Vagina (tissue), 2 donors: Measurements from ENCODE around the gene TMEM178B.

ENCODE experiments used
- POLR2A ChIP-seq, 2 donors: fragments of 450-650 bp; IDR thresholded peaks; one replicate each; pipeline ENCODE4 v1.6.1; 2017; ENCODE audit warnings: antibody characterized with exemption in 2 of 2, mild to moderate bottlenecking in 2 of 2, moderate library complexity in 2 of 2
- TF ChIP-seq, protein P1 (sequence below), 3 experiments: fragments of 450-650 bp in 2 of 3; fragments of 200-600 bp in 1 of 3; sonication (generic) in 1 of 3; IDR thresholded peaks; one replicate each; pipeline ENCODE4 v1.5.1; 2017 to 2019; ENCODE audit warnings: antibody characterized with exemption in 3 of 3, mild to moderate bottlenecking in 2 of 3, moderate library complexity in 2 of 3

DNA sequence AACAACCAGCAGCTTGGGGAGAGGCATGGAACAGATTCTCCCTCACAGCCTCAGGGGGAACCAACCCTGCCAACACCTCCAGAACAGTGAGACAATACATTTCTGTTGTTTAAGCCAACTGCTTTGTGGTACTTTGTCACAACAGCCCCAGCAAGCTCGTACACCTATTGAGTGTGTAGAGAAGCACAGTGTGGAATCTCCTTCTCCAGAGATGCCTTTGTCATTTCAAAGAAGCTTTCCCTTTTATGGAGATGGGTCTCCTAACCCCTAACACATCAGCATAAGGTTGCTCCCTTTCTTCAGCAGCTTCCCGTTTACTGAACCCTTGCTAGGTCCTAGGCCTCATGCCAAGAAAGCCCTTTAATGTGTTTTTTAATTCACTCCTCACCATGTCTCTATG lies 416.6 kb downstream of the TMEM178B start:
- TF ChIP-seq, protein P1, sequence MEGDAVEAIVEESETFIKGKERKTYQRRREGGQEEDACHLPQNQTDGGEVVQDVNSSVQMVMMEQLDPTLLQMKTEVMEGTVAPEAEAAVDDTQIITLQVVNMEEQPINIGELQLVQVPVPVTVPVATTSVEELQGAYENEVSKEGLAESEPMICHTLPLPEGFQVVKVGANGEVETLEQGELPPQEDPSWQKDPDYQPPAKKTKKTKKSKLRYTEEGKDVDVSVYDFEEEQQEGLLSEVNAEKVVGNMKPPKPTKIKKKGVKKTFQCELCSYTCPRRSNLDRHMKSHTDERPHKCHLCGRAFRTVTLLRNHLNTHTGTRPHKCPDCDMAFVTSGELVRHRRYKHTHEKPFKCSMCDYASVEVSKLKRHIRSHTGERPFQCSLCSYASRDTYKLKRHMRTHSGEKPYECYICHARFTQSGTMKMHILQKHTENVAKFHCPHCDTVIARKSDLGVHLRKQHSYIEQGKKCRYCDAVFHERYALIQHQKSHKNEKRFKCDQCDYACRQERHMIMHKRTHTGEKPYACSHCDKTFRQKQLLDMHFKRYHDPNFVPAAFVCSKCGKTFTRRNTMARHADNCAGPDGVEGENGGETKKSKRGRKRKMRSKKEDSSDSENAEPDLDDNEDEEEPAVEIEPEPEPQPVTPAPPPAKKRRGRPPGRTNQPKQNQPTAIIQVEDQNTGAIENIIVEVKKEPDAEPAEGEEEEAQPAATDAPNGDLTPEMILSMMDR (IDR thresholded peaks at IDR 0.05): no peak
- no peak for TF ChIP-seq POLR2A (IDR thresholded peaks at IDR 0.05)
